NCI-H1048 (cell line): ENCODE measurements around the gene TRIAP1.
A peak's percentile ranks its signal among the peaks of the same experiment; 100 is the strongest.
"Not testable (repeated sequence)": the region's sequence is repeated elsewhere in the genome, so short reads cannot be mapped to it uniquely, and the experiment has no call there.

Source experiments
- DNase-seq: peaks from one replicate; lab custom pipeline; 2025; lab: John Stamatoyannopoulos, UW

TRIAP1 gene

GRCh38 chr12:120445911-120446843, at the start of gene TRIAP1, which contains the start of gene GATC:
Gene TRIAP1, minus strand, starts transcription at chr12:120446384. Its CDS starts 12 bp downstream, at chr12:120446372.
Gene GATC, plus strand, starts transcription at chr12:120446444. Its CDS starts 37 bp downstream, at chr12:120446481.
- DNase-seq, result peak; percentile 18

- no peak for DNase-seq
Measured at GRCh38 chr12:120495186-120495730, 49.1 kb upstream of the TRIAP1 start.

GRCh38 chr12:120490833-120491512, 44.8 kb upstream of the TRIAP1 start:
- DNase-seq, result no peak

GRCh38 chr12:120490325-120490724, 44.1 kb upstream of the TRIAP1 start:
- DNase-seq, result no peak

- no peak for DNase-seq
Measured at GRCh38 chr12:120489018-120489417, 42.8 kb upstream of the TRIAP1 start.

- no peak for DNase-seq
Measured at GRCh38 chr12:120488057-120488640, 42.0 kb upstream of the TRIAP1 start.

GRCh38 chr12:120487552-120487951, 41.4 kb upstream of the TRIAP1 start:
- DNase-seq, result not testable (repeated sequence)

- DNase-seq, result no peak
Measured at GRCh38 chr12:120485961-120486881, 40.0 kb upstream of the TRIAP1 start.

- no peak for DNase-seq
Measured at GRCh38 chr12:120483621-120484020, 37.4 kb upstream of the TRIAP1 start.

GRCh38 chr12:120481022-120481767, 35.0 kb upstream of the TRIAP1 start:
- DNase-seq, result no peak

GRCh38 chr12:120480211-120480610, 34.0 kb upstream of the TRIAP1 start:
- DNase-seq, result no peak

GRCh38 chr12:120479458-120479857, 33.3 kb upstream of the TRIAP1 start:
- no peak for DNase-seq

- DNase-seq, result no peak
Measured at GRCh38 chr12:120475643-120476042, 29.5 kb upstream of the TRIAP1 start.

GRCh38 chr12:120474616-120474960, 28.4 kb upstream of the TRIAP1 start:
- DNase-seq, result no peak

GRCh38 chr12:120473807-120474615, 27.8 kb upstream of the TRIAP1 start:
- no peak for DNase-seq

GRCh38 chr12:120472521-120472920, 26.3 kb upstream of the TRIAP1 start:
- DNase-seq, result no peak

GRCh38 chr12:120470150-120470784, 24.1 kb upstream of the TRIAP1 start:
- no peak for DNase-seq

GRCh38 chr12:120469450-120470149, 23.4 kb upstream of the TRIAP1 start, which contains the start of gene SRSF9:
Gene SRSF9, minus strand, starts transcription at chr12:120469748. Its CDS starts 139 bp downstream, at chr12:120469609.
- DNase-seq, result peak; percentile 74
